Measurements from ENCODE around the gene COL19A1. TPM values are rescaled to one million over a fixed set of nuclear protein-coding genes. Genes with fewer than 3 reads are reported as not detected.
"Not testable (repeated sequence)": the region's sequence is repeated elsewhere in the genome, so short reads cannot be mapped to it uniquely, and the experiment has no call there.

COL19A1 gene
- total RNA-seq, 2 experiments from 2014 or later = not detected

GRCh38 chr6:69887026-69887425, 20.7 kb downstream of the COL19A1 start:
- POLR2A ChIA-PET = no interaction called here
- no peak for DNase-seq
- Mint-ChIP-seq H3K27me3 (ENCODE audit: low read depth) (peaks cover 10% of the 10 kb centered on the region), H3K4me3 (no peak overlapping the region), H3K9me3 (ENCODE audit: insufficient read depth) (no peaks in the 10 kb centered on the region), H3K36me3 (ENCODE audit: low read depth) (no peaks in the 10 kb centered on the region), H3K27ac (no peak overlapping the region), H3K4me1 (ENCODE audit: low read depth) (no peaks in the 10 kb centered on the region)
- CTCF ChIA-PET = interaction anchor here (1.6 kb wide), 1 partner anchor 52 kb away, joined by 3 read pairs; no protein-coding TSS in a partner anchor
- no peak for ATAC-seq

GRCh38 chr6:69887714-69888345, 21.5 kb downstream of the COL19A1 start:
- POLR2A ChIA-PET = no interaction called here
- DNase-seq (no peak), ATAC-seq (no peak)
- H3K36me3 Mint-ChIP-seq (ENCODE audit: low read depth) = no peaks in the 10 kb centered on the region
- H3K4me1 Mint-ChIP-seq (ENCODE audit: low read depth) = no peaks in the 10 kb centered on the region
- peaks cover 7% of the 10 kb centered on the region for H3K27me3 Mint-ChIP-seq (ENCODE audit: low read depth)
- CTCF ChIA-PET = interaction anchor here (1.6 kb wide), 1 partner anchor 53 kb away, joined by 3 read pairs; no protein-coding TSS in a partner anchor
- no peak overlapping the region for H3K4me3 Mint-ChIP-seq
- H3K9me3 Mint-ChIP-seq (ENCODE audit: insufficient read depth) = no peaks in the 10 kb centered on the region
- H3K27ac Mint-ChIP-seq = no peak overlapping the region

- Mint-ChIP-seq H3K4me3 (no peak overlapping the region), H3K27me3 (ENCODE audit: low read depth) (peaks cover under 1% of the 10 kb centered on the region), H3K4me1 (ENCODE audit: low read depth) (no peaks in the 10 kb centered on the region), H3K36me3 (ENCODE audit: low read depth) (no peaks in the 10 kb centered on the region), H3K9me3 (ENCODE audit: insufficient read depth) (no peaks in the 10 kb centered on the region), H3K27ac (no peak overlapping the region)
- DNase-seq (no peak), ATAC-seq (no peak)
- ChIA-PET CTCF (no interaction called here), POLR2A (no interaction called here)
These were observed 22.3 kb downstream of the COL19A1 start for GRCh38 chr6:69888482-69889233.

GRCh38 chr6:69889234-69889974, 23.0 kb downstream of the COL19A1 start:
- CTCF ChIA-PET; H3K27ac Mint-ChIP-seq; POLR2A ChIA-PET; H3K36me3 Mint-ChIP-seq (ENCODE audit: low read depth); DNase-seq; H3K27me3 Mint-ChIP-seq (ENCODE audit: low read depth); ATAC-seq; H3K4me3 Mint-ChIP-seq; H3K4me1 Mint-ChIP-seq (ENCODE audit: low read depth); H3K9me3 Mint-ChIP-seq (ENCODE audit: insufficient read depth): not testable (repeated sequence)

- H3K27me3 Mint-ChIP-seq (ENCODE audit: low read depth); H3K9me3 Mint-ChIP-seq (ENCODE audit: insufficient read depth); POLR2A ChIA-PET; H3K27ac Mint-ChIP-seq; DNase-seq; ATAC-seq; CTCF ChIA-PET; H3K4me3 Mint-ChIP-seq; H3K36me3 Mint-ChIP-seq (ENCODE audit: low read depth); H3K4me1 Mint-ChIP-seq (ENCODE audit: low read depth): not testable (repeated sequence)
These were observed 26.2 kb downstream of the COL19A1 start for GRCh38 chr6:69892561-69892960.

GRCh38 chr6:69893266-69893665, 26.9 kb downstream of the COL19A1 start:
- H3K9me3 Mint-ChIP-seq (ENCODE audit: insufficient read depth); ATAC-seq; H3K4me1 Mint-ChIP-seq (ENCODE audit: low read depth); H3K4me3 Mint-ChIP-seq; H3K36me3 Mint-ChIP-seq (ENCODE audit: low read depth); H3K27me3 Mint-ChIP-seq (ENCODE audit: low read depth); H3K27ac Mint-ChIP-seq; DNase-seq; CTCF ChIA-PET: not testable (repeated sequence)
- POLR2A ChIA-PET = interaction anchor here (0.6 kb wide), 1 partner anchor 47 kb away, joined by 3 read pairs; no protein-coding TSS in a partner anchor

GRCh38 chr6:69894578-69895347, 28.4 kb downstream of the COL19A1 start:
- H3K4me1 Mint-ChIP-seq (ENCODE audit: low read depth) = peaks cover 4% of the 10 kb centered on the region
- CTCF ChIA-PET = no interaction called here
- POLR2A ChIA-PET = no interaction called here
- H3K4me3 Mint-ChIP-seq = no peak overlapping the region
- H3K27me3 Mint-ChIP-seq (ENCODE audit: low read depth) = no peaks in the 10 kb centered on the region
- no peak for DNase-seq
- H3K36me3 Mint-ChIP-seq (ENCODE audit: low read depth) = no peaks in the 10 kb centered on the region
- H3K27ac Mint-ChIP-seq = no peak overlapping the region
- no peaks in the 10 kb centered on the region for H3K9me3 Mint-ChIP-seq (ENCODE audit: insufficient read depth)
- ATAC-seq = no peak

- no peaks in the 10 kb centered on the region for H3K36me3 Mint-ChIP-seq (ENCODE audit: low read depth)
- DNase-seq = no peak
- no peak for ATAC-seq
- H3K4me3 Mint-ChIP-seq = no peak overlapping the region
- H3K9me3 Mint-ChIP-seq (ENCODE audit: insufficient read depth) = no peaks in the 10 kb centered on the region
- peaks cover 4% of the 10 kb centered on the region for H3K4me1 Mint-ChIP-seq (ENCODE audit: low read depth)
- H3K27ac Mint-ChIP-seq = no peak overlapping the region
- H3K27me3 Mint-ChIP-seq (ENCODE audit: low read depth) = no peaks in the 10 kb centered on the region
- CTCF ChIA-PET = no interaction called here
- POLR2A ChIA-PET = no interaction called here
These were observed 29.0 kb downstream of the COL19A1 start for GRCh38 chr6:69895396-69895795.

- Mint-ChIP-seq H3K9me3 (ENCODE audit: insufficient read depth) (no peaks in the 10 kb centered on the region), H3K4me3 (no peak overlapping the region), H3K27ac (no peak overlapping the region), H3K4me1 (ENCODE audit: low read depth) (no peaks in the 10 kb centered on the region), H3K36me3 (ENCODE audit: low read depth) (no peaks in the 10 kb centered on the region), H3K27me3 (ENCODE audit: low read depth) (no peaks in the 10 kb centered on the region)
- DNase-seq (no peak), ATAC-seq (no peak)
- POLR2A ChIA-PET = no interaction called here
- CTCF ChIA-PET = interaction anchor here (0.9 kb wide), 1 partner anchor 9 kb away, joined by 3 read pairs; no protein-coding TSS in a partner anchor
These were observed 34.5 kb downstream of the COL19A1 start for GRCh38 chr6:69900869-69901268.

GRCh38 chr6:69901361-69901760, 35.0 kb downstream of the COL19A1 start:
- no peaks in the 10 kb centered on the region for H3K4me1 Mint-ChIP-seq (ENCODE audit: low read depth)
- no peaks in the 10 kb centered on the region for H3K36me3 Mint-ChIP-seq (ENCODE audit: low read depth)
- DNase-seq (no peak), ATAC-seq (no peak)
- H3K9me3 Mint-ChIP-seq (ENCODE audit: insufficient read depth) = no peaks in the 10 kb centered on the region
- H3K27ac Mint-ChIP-seq = no peak overlapping the region
- no peak overlapping the region for H3K4me3 Mint-ChIP-seq
- CTCF ChIA-PET = interaction anchor here (0.9 kb wide), 1 partner anchor 10 kb away, joined by 3 read pairs; no protein-coding TSS in a partner anchor
- POLR2A ChIA-PET = no interaction called here
- no peaks in the 10 kb centered on the region for H3K27me3 Mint-ChIP-seq (ENCODE audit: low read depth)

- H3K4me3 Mint-ChIP-seq = no peak overlapping the region
- no peak overlapping the region for H3K27ac Mint-ChIP-seq
- H3K36me3 Mint-ChIP-seq (ENCODE audit: low read depth) = no peaks in the 10 kb centered on the region
- DNase-seq = no peak
- no peak for ATAC-seq
- H3K4me1 Mint-ChIP-seq (ENCODE audit: low read depth) = no peaks in the 10 kb centered on the region
- CTCF ChIA-PET = no interaction called here
- no peaks in the 10 kb centered on the region for H3K27me3 Mint-ChIP-seq (ENCODE audit: low read depth)
- POLR2A ChIA-PET = no interaction called here
- no peaks in the 10 kb centered on the region for H3K9me3 Mint-ChIP-seq (ENCODE audit: insufficient read depth)
These were observed 41.7 kb downstream of the COL19A1 start for GRCh38 chr6:69907981-69908498.
